Tibial nerve (tissue), 4 donors: ENCODE data around the gene MRPL38.

Experiments
- CTCF ChIP-seq, 5 experiments: fragments of 200-600 bp in 3 of 5; fragments of 450-650 bp in 2 of 5; sonication (generic) in 3 of 5; IDR thresholded peaks; one replicate each; pipeline ENCODE4 v1.5.1; 2016 to 2019; ENCODE audit warnings: antibody characterized with exemption in 5 of 5, mild to moderate bottlenecking in 3 of 5, moderate library complexity in 2 of 5
- EP300 ChIP-seq, 2 donors: sonication (generic); formaldehyde crosslinking; IDR thresholded peaks; one replicate each; pipeline ENCODE4 v1.6.1; 2017; ENCODE audit warnings: antibody characterized with exemption in 2 of 2, mild to moderate bottlenecking in 1 of 2
- POLR2A ChIP-seq, 2 donors: fragments of 450-650 bp; IDR thresholded peaks; one replicate each; pipeline ENCODE4 v1.6.1; 2017; ENCODE audit warnings: antibody characterized with exemption in 2 of 2, mild to moderate bottlenecking in 2 of 2, moderate library complexity in 2 of 2

- TF ChIP-seq CTCF (IDR thresholded peaks at IDR 0.05) (no peak), POLR2A (IDR thresholded peaks at IDR 0.05) (no peak), EP300 (IDR thresholded peaks at IDR 0.05) (no peak)
Observed at GRCh38 chr17:75926456-75926855, 21.8 kb upstream of the MRPL38 start.
